Activated T-cell treated with anti-CD3 and anti-CD28 coated beads for 1 hour (primary cell): ENCODE measurements around the gene COL21A1.

Experiments
- DNase-seq: peaks from one replicate; pipeline ENCODE4 v3.0.0-alpha.2; 2020; ENCODE audit warnings: low read depth

Gene COL21A1

DNA sequence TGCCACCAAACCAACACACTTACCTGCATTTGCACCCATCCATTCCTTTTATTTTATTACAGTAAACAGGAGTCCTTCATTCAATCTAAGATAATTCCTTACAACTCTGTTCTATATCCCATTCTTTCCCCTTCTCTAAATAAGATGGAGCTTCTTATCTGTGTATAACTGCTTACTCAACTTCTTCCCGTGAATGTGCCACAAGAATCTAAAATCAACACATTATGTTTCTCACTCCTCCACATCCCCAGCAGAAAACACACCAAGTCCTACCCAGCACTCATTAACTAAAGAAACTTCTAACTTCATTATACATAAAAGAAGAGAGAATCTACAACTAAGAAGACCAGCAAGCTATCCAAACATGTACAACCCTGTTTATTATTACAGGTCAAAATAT is 141.1 kb downstream of the COL21A1 start:
- no peak for DNase-seq

DNA sequence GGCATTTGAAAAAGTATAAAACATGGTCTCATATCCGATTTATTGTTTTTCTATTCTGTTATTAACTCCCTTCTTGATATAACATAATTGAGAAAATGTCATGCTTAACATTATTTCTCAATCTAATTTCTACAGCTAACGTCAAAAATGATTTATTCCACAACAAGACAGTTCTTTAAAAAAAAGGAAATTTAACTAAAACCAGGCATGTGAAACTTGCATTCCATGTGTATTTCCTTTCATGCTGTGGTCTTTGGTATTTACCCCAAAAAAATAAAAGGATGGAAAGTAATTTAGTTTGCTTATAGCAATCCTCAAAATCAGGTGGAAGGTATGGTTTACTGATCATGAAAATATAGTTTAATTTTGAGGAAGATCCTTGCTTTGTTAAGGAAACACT is 142.8 kb downstream of the COL21A1 start:
- DNase-seq: no peak

DNA sequence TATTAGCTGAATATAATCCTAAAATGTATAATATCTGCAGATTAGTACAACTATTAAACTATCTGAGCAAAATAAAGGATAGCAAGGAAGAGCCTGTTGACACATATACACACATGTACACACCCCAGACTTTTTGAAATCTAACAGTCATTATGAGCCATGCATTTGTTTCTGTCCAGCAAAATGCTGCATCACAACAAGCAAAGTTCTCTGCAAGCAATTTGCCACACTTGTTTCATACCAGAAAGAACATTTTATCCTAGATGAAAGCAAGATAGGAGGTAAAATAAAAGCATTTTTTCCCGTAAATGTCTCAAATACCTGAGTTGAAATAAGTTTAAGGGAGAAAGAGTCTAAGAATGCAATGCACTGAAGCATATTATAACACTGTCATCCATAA is 145.2 kb downstream of the COL21A1 start:
- no peak for DNase-seq

DNA sequence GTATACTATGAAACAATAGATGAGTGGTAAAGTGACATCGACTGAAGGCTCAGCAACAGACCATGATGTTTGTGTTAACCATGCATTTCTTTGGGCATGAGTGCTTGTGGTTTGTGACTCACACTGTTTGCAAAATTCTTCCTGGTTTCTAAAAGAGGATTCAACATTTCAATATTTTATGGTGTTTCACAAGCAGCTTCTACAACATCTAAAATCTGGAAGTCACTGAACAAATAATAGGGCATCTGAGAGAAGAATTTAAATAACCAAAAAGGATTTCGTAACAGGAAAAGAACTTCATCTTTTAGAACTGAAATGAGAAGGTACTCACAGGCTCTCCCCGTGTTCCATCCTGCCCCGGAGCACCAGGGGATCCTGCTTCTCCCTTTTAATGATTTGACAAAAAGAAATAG is 146.2 kb downstream of the COL21A1 start:
- DNase-seq: no peak

DNA sequence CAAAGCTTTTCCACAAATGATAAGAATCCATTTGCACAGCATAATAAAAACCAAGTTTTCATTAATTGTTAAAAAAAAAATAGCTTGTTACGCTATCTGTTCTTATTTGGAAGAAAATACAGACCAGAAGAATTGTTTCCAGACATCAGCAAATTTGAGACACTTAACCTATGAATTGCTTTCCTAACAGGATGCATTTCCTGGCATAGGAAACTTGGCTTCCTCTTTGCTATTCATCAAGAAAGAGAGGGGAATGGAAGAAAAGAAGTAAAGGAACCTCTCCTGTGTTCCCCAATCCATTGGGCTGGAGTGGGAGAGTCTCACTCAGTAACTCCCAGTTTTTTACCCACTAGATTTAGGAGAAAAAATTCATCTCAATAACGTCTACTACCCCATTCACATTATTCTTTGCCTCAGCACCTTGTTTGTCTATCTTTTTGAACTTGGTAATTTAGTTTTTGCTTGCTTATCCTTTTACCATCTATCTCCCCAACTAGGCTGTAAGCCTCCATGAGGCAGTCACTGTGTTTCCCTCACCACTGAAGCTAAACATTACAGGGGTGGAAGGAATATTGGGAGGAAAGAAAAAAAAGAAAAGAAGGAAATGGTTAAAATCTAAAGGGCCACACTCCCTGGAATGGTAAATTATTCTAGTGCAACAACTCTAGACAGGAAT is 150.3 kb downstream of the COL21A1 start:
- DNase-seq: no peak

DNA sequence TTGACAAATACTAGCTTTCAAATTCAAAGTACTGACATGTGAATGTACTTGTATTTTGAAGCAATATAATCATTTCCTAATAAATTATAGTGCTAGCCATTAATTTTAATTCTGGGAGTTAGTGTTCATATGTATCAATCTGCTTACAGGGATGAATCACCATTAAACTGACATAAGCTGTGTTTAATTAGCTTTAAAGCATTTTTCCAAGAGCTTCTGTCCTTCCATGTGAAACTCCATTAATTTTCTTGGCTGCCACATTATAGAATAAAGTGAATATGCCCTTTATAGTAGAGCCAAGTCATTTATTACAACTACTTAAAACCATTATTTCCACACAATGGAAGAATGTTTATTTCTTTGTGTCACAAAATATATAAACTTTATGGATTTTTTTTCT is 150.8 kb downstream of the COL21A1 start:
- DNase-seq: no peak

DNA sequence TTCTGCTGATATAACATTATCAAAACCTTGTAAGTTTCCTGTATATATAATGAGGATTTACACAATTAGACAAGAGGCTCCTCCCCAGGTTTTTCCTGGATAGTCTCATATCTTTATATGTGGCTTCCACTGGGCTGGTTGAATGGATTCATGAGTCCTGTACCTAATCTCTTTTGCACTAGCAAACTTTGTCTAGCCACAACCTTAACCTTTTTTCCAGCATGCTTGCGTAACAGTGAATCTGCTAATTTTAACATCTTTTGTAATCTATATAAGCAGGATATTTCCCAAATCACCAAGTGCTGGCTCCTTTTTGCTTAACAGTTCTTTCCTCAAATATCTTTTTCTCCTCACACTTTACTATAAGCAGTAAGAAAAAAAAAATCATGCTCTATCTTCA is 153.6 kb downstream of the COL21A1 start:
- no peak for DNase-seq

DNA sequence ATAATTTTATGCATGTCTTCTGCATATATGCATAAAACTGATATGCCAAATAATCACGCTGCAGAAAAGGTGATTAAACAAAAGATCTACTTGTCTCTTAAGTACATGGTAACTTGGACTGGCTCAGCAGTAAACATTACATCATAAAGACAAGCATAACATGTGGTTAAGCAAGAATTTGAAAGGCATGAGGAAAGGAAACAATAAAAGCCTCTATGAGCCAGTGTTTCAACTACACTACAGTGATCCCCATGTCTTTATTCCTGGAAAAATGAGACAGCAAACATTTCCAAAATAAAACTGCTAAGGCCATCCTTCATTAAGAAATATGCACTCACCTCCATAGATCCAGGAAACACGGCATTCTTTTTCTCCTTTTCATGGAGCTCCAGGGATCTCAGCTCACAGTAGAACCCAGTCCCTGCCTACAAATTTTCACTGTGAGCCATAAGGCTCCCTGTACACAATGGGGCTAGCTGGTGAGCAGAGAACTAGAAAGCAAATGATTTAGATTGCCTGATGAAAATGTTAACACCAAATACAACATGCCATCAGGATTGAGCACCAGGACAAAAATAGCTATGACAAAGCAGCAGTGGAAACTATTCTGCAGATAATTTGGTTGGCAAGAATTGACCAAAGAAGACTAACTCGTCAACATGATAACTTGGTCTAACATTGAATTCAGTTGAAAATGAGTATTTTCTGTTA is 156.1 kb downstream of the COL21A1 start:
- no peak for DNase-seq

DNA sequence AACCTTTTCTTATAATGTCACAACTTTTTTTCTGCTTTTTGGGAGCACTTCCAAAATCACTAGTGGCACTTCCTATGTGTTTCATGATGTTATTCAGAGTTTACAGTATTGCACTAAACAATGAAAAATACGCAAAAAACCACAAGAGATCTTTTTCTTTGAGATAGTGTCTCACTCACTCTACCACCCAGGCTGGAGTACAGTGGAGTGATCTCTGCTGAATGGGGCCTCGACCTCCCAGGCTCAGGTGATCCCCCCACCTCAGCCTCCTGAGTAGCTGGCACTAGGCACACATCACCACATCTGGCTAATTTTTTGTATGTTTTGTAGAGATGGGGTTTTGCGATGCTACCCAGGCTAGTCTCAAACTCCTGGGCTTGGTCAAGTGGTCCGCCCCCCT is 158.7 kb downstream of the COL21A1 start:
- DNase-seq: no peak

DNA sequence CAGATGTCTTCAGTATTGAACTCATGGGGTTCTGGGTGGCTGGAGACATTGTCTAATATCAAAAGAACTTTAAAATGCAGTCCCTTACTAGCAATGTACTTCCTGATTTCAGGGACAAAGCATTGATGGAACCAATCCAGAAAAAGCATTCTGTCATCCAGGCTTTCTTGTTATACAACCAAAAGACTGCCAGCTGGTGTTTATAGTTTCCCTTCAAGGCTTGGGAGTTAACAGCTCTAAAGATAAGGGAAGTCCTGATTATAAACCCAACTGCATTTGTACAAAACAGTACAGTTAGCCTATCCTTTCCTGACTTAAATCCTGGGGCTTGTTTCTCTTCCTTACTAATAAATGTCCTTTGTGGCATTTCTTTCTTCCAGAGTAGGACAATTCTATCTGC is 160.0 kb downstream of the COL21A1 start:
- DNase-seq: no peak

DNA sequence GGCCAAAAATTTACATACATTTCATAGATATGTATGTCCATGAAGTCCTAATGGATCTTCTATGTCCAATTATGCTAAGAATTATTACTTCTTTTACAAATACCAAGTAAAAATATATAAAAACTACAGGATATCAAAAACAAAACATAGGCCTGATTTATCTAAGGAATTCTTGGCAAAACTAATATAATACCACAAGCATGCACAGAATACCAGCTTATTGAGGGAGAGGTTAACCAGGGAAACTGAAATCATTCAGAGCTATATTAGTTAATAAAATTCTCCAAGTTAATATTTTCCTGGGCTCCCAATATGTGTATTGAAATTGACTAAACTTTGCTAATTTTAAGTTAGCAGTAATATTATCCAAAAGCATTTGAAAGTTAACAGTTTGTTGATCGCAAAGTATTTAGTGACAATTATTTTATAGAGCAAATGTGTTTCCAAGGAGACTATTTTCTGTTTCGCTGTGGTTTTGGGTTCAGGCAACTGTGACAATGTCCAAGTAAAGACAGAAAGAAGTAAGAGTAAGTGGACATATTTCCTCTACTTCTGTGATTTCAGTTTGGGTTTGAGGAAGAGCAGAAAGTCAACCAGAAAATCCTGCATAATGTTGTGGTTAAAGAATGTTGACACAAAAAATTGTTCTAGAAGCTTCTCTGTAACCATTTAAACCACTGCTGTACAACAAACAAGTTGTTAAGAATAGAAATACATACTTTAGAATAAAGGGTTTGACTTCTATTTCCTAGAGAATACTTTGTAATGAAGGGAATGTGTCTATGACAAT is 167.4 kb downstream of the COL21A1 start:
- no peak for DNase-seq

- DNase-seq: no peak
Observed at GRCh38 chr6:56076033-56076432, 171.3 kb downstream of the COL21A1 start.

- no peak for DNase-seq
Observed at GRCh38 chr6:56073761-56074160, 173.6 kb downstream of the COL21A1 start.

GRCh38 chr6:56073315-56073714 is 174.1 kb downstream of the COL21A1 start:
- no peak for DNase-seq

- DNase-seq: no peak
Observed at GRCh38 chr6:56072856-56073255, 174.5 kb downstream of the COL21A1 start.

DNA sequence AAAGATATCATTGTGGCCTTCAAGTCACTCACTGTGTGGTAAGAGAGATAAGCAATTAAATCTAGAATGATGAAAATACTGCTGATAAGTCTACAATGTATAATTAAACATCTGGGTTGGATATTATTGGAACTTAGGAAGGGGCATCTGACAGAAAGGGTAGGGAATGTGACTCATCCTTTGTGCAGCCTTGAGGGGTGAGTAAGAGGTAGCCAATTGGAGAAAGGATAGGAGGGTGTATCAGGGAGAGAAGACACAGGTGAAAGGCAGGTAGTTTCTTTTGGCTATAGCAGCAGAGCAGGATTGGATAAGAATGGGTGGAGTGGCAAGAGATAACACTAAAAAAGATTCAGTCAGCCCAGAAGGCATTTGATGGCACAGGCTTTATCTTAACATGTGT is 182.0 kb downstream of the COL21A1 start:
- DNase-seq: no peak

- DNase-seq: no peak
Observed at GRCh38 chr6:56062836-56063235, 184.5 kb downstream of the COL21A1 start.

DNA sequence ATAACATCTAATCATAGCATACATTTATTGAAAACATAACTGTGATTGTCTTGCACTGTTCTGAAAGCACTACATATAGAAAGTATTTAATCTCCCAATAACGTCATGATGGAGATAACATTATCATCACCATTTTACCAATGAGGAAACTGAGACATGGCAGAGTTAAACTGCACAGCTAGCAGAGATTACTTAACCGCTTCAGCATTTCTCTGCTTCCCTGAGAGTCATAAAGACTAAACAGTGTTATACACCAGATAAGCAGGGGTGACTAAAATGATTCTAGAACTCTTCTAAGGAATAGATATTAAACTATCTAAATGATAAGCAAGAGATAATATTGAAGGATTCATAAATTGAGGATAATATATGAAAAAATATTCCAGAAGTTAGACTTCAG is 188.7 kb downstream of the COL21A1 start:
- no peak for DNase-seq

GRCh38 chr6:56055081-56055704 is 192.2 kb downstream of the COL21A1 start:
- DNase-seq: no peak

GRCh38 chr6:56051202-56051598 is 196.2 kb downstream of the COL21A1 start:
- no peak for DNase-seq

- no peak for DNase-seq
Observed at GRCh38 chr6:56050530-56051201, 196.7 kb downstream of the COL21A1 start.

DNA sequence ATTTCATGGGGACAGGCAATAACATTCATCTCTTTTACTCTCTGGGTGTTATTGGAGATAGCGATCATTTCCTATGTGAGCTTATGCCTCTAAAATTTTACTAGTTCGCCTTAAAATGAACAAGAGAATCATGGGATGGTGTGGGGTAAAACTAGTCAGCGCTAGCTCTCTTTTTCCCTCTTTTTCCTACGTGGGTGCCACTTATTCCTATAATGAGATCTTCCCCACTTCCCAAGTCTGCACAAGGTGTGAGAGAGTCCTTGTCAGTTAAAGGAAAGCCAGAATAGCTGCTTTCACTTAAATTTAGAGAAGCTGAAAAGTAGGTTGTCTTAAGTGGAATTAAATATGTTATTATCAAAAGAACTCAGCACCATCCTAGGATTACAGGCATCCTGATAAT is 198.8 kb downstream of the COL21A1 start:
- DNase-seq: no peak
